ENCODE results near the gene NKX1-1. TPM values are rescaled to one million over a fixed set of nuclear protein-coding genes. Genes with fewer than 3 reads are reported as not detected.

Gene NKX1-1
- total and polyA plus RNA-seq, 2 of the 8 experiments (the other 6 are each of a cell fraction or from before 2014, with no cell fraction given), result not detected

DNA sequence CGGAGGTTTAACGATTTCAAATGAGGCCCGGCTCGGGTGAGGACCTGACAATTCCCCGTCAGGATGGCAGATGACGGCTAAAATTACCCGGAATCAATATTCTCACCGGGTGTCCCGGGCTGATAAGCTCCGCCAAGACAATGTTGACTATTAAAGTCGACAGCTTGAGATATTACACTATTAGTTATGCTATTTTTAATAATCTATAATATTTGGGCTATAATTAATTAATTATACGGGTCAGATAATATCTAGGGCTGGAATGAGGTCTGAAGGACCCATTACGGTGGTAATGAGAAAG, 9.4 kb upstream of the NKX1-1 start:
- Histone ChIP-seq H3K23me2 (ENCODE audit: low read depth, low read length) (no peaks in the 10 kb centered on the region; the same call in 1 of the 2 replicates), H3K18ac (ENCODE audit: extremely low read depth, low read length) (no peak overlapping the region), H3K4me2 (ENCODE audit: insufficient read depth in 1 of 2, low read depth in 2 of 2, low read length in 2 of 2) (no peak overlapping the region), H3K56ac (replicated peaks; ENCODE audit: insufficient read length, low read depth, low read length) (no peak overlapping the region), H4K91ac (replicated peaks; ENCODE audit: insufficient read length, low read length) (no peak overlapping the region), H2AK5ac (ENCODE audit: low read depth, low read length) (no peak overlapping the region), H3K79me2 (ENCODE audit: control insufficient read depth in 1 of 2, insufficient read depth in 2 of 2, low read length in 2 of 2) (no peaks in the 10 kb centered on the region), H2BK20ac (ENCODE audit: low read length) (no peak overlapping the region), H4K8ac (ENCODE audit: extremely low read depth, insufficient read depth, low read length) (no peak overlapping the region), H3K4me3 (ENCODE audit: extremely low read depth in 1 of 4, insufficient read depth in 2 of 4, low read depth in 3 of 4, low read length in 4 of 4) (no peak overlapping the region), H3K27ac (ENCODE audit: low read depth, low read length) (no peak overlapping the region), H3K36me3 (ENCODE audit: control insufficient read depth in 2 of 4, insufficient read depth in 4 of 4, low read length in 3 of 4) (no peaks in the 10 kb centered on the region), H4K20me1 (replicated peaks in 1 of 2; ENCODE audit: control insufficient read depth in 1 of 2, insufficient read depth in 2 of 2, low read length in 2 of 2) (peaks cover 6 to 15% of the 10 kb centered on the region in 2 experiments), H3K27me3 (replicated peaks in 1 of 4; ENCODE audit: control insufficient read depth in 3 of 4, extremely low read depth in 1 of 4, insufficient read depth in 3 of 4, low read length in 3 of 4) (peaks cover 0 to 35% (median 31%) of the 10 kb centered on the region in 4 experiments; a peak in 6 of 7 replicates), H3K9me3 (ENCODE audit: insufficient read depth in 2 of 2, low read depth in 1 of 2, low read length in 1 of 2) (no peaks in the 10 kb centered on the region), H3K23ac (ENCODE audit: insufficient read length) (no peak overlapping the region), H3K4me1 (replicated peaks in 1 of 4; ENCODE audit: control insufficient read depth in 3 of 4, insufficient read depth in 4 of 4, low read length in 3 of 4) (peaks cover 0 to 10% (median 2%) of the 10 kb centered on the region in 4 experiments; a peak in 4 of 7 replicates), H3K14ac (ENCODE audit: insufficient read length) (no peak overlapping the region), H2BK12ac (ENCODE audit: low read depth, low read length) (no peak overlapping the region), H3K4ac (replicated peaks; ENCODE audit: insufficient read length, low read depth, low read length) (no peak overlapping the region), H3K79me1 (ENCODE audit: low read depth, low read length) (no peaks in the 10 kb centered on the region), H3K9ac (replicated peaks in 1 of 4; ENCODE audit: extremely low read depth in 1 of 4, low read depth in 3 of 4, low read length in 3 of 4) (no peak overlapping the region), H2AFZ (ENCODE audit: low read length) (no peak overlapping the region), H4K5ac (ENCODE audit: insufficient read length, low read depth, low read length) (no peak overlapping the region), H2BK15ac (ENCODE audit: low read length) (no peak overlapping the region), H2BK5ac (ENCODE audit: low read depth, low read length) (no peak overlapping the region), H2BK120ac (replicated peaks; ENCODE audit: low read depth, low read length) (no peak overlapping the region)
- 79% methylated on average over 13 of the region's 13 CpGs; no CpG with 5 or more reads in 1 of the 2 experiments for WGBS, 2 experiments (ENCODE audit: extremely low coverage in 1 of 2, insufficient coverage in 1 of 2, insufficient read length in 1 of 2, insufficient replicate concordance in 2 of 2, low coverage in 1 of 2, low lambda C conversion rate in 2 of 2, missing lambda C conversion rate in 1 of 2)
- ChIA-PET POLR2A (ENCODE audit: partially characterized antibody) (no interaction called here), CTCF (ENCODE audit: partially characterized antibody) (interaction anchor here (0.7 kb wide), 1 partner anchor 63 kb away, joined by 3 read pairs; no protein-coding TSS in a partner anchor)
- no peak for FAIRE-seq
- DNase-seq (ENCODE audit: low read depth in 1 of 2, low spot score in 2 of 2), result no peak
- TF ChIP-seq TAF7 (optimal IDR thresholded peaks at IDR 0.05; ENCODE audit: borderline replicate concordance, low read depth, low read length), result no peak
- TF ChIP-seq JUN (IDR thresholded peaks at IDR 0.05; ENCODE audit: low read depth, low read length), result no peak
- TF ChIP-seq KDM1A (IDR thresholded peaks at IDR 0.05; ENCODE audit: borderline replicate concordance, low read length), result no peak
- TF ChIP-seq SP4 (IDR thresholded peaks at IDR 0.05; ENCODE audit: low read length), result no peak
- TF ChIP-seq, protein P1, sequence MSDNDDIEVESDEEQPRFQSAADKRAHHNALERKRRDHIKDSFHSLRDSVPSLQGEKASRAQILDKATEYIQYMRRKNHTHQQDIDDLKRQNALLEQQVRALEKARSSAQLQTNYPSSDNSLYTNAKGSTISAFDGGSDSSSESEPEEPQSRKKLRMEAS (IDR thresholded peaks at IDR 0.05), result no peak
- TF ChIP-seq GTF2F1 (IDR thresholded peaks at IDR 0.05; ENCODE audit: borderline replicate concordance, low read depth, low read length), result no peak
- TF ChIP-seq RAD21 (IDR thresholded peaks at IDR 0.05 in 1 of 2, conservative IDR thresholded peaks at IDR 0.05 in 1 of 2; ENCODE audit: low read depth in 2 of 2, low read length in 2 of 2), result no peak
- no peak for TF ChIP-seq KDM5A (IDR thresholded peaks at IDR 0.05; ENCODE audit: low read length)
- TF ChIP-seq POLR2AphosphoS5 (IDR thresholded peaks at IDR 0.05; ENCODE audit: low read depth, low read length), result no peak
- no peak for TF ChIP-seq CTBP2 (IDR thresholded peaks at IDR 0.05; ENCODE audit: borderline replicate concordance, insufficient read depth, insufficient read length, low read length)
- no peak for TF ChIP-seq NRF1 (IDR thresholded peaks at IDR 0.05; ENCODE audit: low read depth, low read length)
- TF ChIP-seq RFX5 (IDR thresholded peaks at IDR 0.05; ENCODE audit: borderline replicate concordance, low read depth, low read length), result no peak
- TF ChIP-seq CBX5 (IDR thresholded peaks at IDR 0.05; ENCODE audit: low read depth, low read length), result no peak
- TF ChIP-seq SP2 (IDR thresholded peaks at IDR 0.05; ENCODE audit: low read length), result no peak
- TF ChIP-seq CBX8 (IDR thresholded peaks at IDR 0.05; ENCODE audit: borderline replicate concordance, low read depth, low read length), result no peak

Measured in H1 (cell line).